B cell (primary cell): Measurements from ENCODE around the gene PLPP4. TPM values are rescaled to one million over a fixed set of nuclear protein-coding genes. Genes with fewer than 3 reads are reported as not detected.

ENCODE experiments used
- ATAC-seq: fragments of 200-7000 bp; cut with Tn5 transposase; one replicate; pipeline ENCODE4 v1.10.0; 2021; ENCODE audit warnings: low read depth, mild to moderate bottlenecking, moderate number of reproducible peaks, moderate library complexity
- CTCF ChIA-PET: fragments of 350-600 bp; sonication (Branson Sonifier 250); formaldehyde crosslinking; loops from one replicate; lab custom pipeline; 2021; ENCODE audit warnings: antibody characterized with exemption, inconsistent platforms; lab: Charles Lee
- POLR2A ChIA-PET: fragments of 350-600 bp; sonication (Branson Sonifier 250); formaldehyde crosslinking; loops from one replicate; lab custom pipeline; 2021; ENCODE audit warnings: antibody characterized with exemption; lab: Charles Lee
- DNase-seq: peaks from one replicate; pipeline ENCODE4 v3.0.0; 2013
- H2AFZ ChIP-seq: 2 replicates; pipeline ENCODE4 v1.6.1; 2012; ENCODE audit warnings: mild to moderate bottlenecking, low read depth, low read length; ENCODE audit not compliant: insufficient read depth, poor library complexity, severe bottlenecking
- H3K27ac ChIP-seq, 2 donors: 1 replicate in 1 of 2; 2 replicates in 1 of 2; pipeline ENCODE4 v1.5.1; 2012 to 2013; ENCODE audit warnings: low read length in 2 of 2, mild to moderate bottlenecking in 2 of 2, moderate library complexity in 1 of 2
- H3K27me3 ChIP-seq, 4 experiments: fragments of 200-600 bp in 1 of 4; sonication (generic) in 1 of 4; replicated peaks in 1 of 4; 1 replicate in 2 of 4; 2 replicates in 2 of 4; pipeline versions ENCODE4 v1.6.1 to v1.7.0; 2013 to 2016; ENCODE audit warnings: low read length in 3 of 4, mild to moderate bottlenecking in 2 of 4, mixed read lengths in 1 of 4, moderate library complexity in 1 of 4; ENCODE audit not compliant: insufficient read depth in 4 of 4, control insufficient read depth in 3 of 4; ENCODE audit errors: control extremely low read depth in 1 of 4
- H3K36me3 ChIP-seq, 2 experiments: replicated peaks in 1 of 2; 1 replicate in 1 of 2; 2 replicates in 1 of 2; pipeline versions ENCODE4 v1.6.1 to v1.7.1; 2013; ENCODE audit warnings: low read length in 1 of 2; ENCODE audit not compliant: insufficient read depth in 2 of 2, control insufficient read depth in 1 of 2; ENCODE audit errors: control extremely low read depth in 1 of 2, extremely low read depth in 1 of 2
- H3K4me1 ChIP-seq, 2 donors: fragments of 200-600 bp in 1 of 2; sonication (generic) in 1 of 2; 1 replicate in 1 of 2; 2 replicates in 1 of 2; pipeline versions ENCODE4 v1.5.1 to v1.6.1; 2013 to 2017; ENCODE audit warnings: low read length in 2 of 2; ENCODE audit not compliant: control insufficient read depth in 2 of 2, insufficient read depth in 2 of 2
- H3K4me2 ChIP-seq: replicated peaks from 2 replicates; pipeline ENCODE3; 2012; ENCODE audit warnings: mild to moderate bottlenecking, low read depth, low read length; ENCODE audit not compliant: poor library complexity, severe bottlenecking
- H3K4me3 ChIP-seq, 5 experiments: fragments of 200-600 bp in 1 of 5; sonication (generic) in 1 of 5; 1 replicate in 3 of 5; 2 replicates in 2 of 5; pipeline versions ENCODE4 v1.5.1 to v1.7.0; 2011 to 2016; ENCODE audit warnings: low read length in 4 of 5, mild to moderate bottlenecking in 4 of 5, low read depth in 2 of 5, control low read depth in 1 of 5, moderate library complexity in 1 of 5; ENCODE audit not compliant: insufficient read depth in 1 of 5; ENCODE audit errors: control extremely low read depth in 1 of 5, extremely low read depth in 1 of 5
- H3K79me2 ChIP-seq: fragments of 200-600 bp; sonication (generic); one replicate; pipeline ENCODE4 v1.6.0; 2016; ENCODE audit warnings: low read length; ENCODE audit not compliant: control insufficient read depth, insufficient read depth
- H3K9ac ChIP-seq: fragments of 200-600 bp; sonication (generic); 2 replicates; pipeline ENCODE4 v1.6.1; 2017; ENCODE audit warnings: mild to moderate bottlenecking, low read length, moderate library complexity
- H3K9me3 ChIP-seq, 3 donors: one replicate each; pipeline versions ENCODE4 v1.6.1 to v1.7.1; 2013; ENCODE audit warnings: low read length in 2 of 3; ENCODE audit not compliant: control insufficient read depth in 2 of 3, insufficient read depth in 1 of 3; ENCODE audit errors: control extremely low read depth in 1 of 3
- H4K20me1 ChIP-seq: 2 replicates; pipeline ENCODE4 v1.6.0; 2012; ENCODE audit warnings: mild to moderate bottlenecking, low read length; ENCODE audit not compliant: insufficient read depth, control insufficient read depth, poor library complexity, severe bottlenecking
- H3K27ac Mint-ChIP-seq: one replicate; pipeline ENCODE4 v1.8.0; 2021; ENCODE audit warnings: mixed read lengths
- H3K27me3 Mint-ChIP-seq: one replicate; pipeline ENCODE4 v1.8.0; 2021; ENCODE audit warnings: mixed read lengths
- H3K4me1 Mint-ChIP-seq: one replicate; pipeline ENCODE4 v1.8.0; 2021; ENCODE audit warnings: mixed read lengths
- H3K4me3 Mint-ChIP-seq: one replicate; pipeline ENCODE4 v1.8.0; 2021; ENCODE audit warnings: mixed read lengths
- H3K9me3 Mint-ChIP-seq: one replicate; pipeline ENCODE4 v1.8.0; 2022; ENCODE audit warnings: mixed read lengths; ENCODE audit not compliant: insufficient read depth
- CTCF ChIP-seq: fragments of 200-600 bp; IDR thresholded peaks from one replicate; pipeline ENCODE4 v1.8.0; 2022; ENCODE audit warnings: antibody characterized with exemption, mild to moderate bottlenecking
- EZH2 ChIP-seq: IDR thresholded peaks from 2 replicates; pipeline ENCODE4 v1.6.1; 2012; ENCODE audit warnings: borderline replicate concordance, low read depth, mild to moderate bottlenecking, moderate library complexity, low read length; ENCODE audit not compliant: insufficient read depth, poor library complexity, severe bottlenecking
- WGBS: methylation state at CpG from one replicate; pipeline ENCODE4 v1.1.5; 2013; ENCODE audit warnings: missing lambda C conversion rate; ENCODE audit not compliant: insufficient coverage; 5-methylcytosine and 5-hydroxymethylcytosine counted together
- intact Hi-C: fragments of 100-400 bp; cut with micrococcal nuclease; formaldehyde crosslinking; loops from one replicate; pipeline ENCODE4 v1.10.0; 2022
- polyA plus RNA-seq: library from polyadenylated mRNA; depleted of rRNA; stranded (reverse); fragments of >200 nt; gene quantifications from 2 replicates; pipeline ENCODE4 v1.2.3, GENCODE V29; 2012
- total RNA-seq, 2 donors: library from RNA; stranded (reverse); fragments of 120-200 nt in 1 of 2; gene quantifications; 1 replicate in 1 of 2; 2 replicates in 1 of 2; pipeline versions ENCODE4 v1.2.3 to v1.2.4, GENCODE V29; 2013 to 2022

Gene PLPP4
- total and polyA plus RNA-seq, 2 donors (not counting 1 experiment from before 2014, with no cell fraction given): not detected

DNA sequence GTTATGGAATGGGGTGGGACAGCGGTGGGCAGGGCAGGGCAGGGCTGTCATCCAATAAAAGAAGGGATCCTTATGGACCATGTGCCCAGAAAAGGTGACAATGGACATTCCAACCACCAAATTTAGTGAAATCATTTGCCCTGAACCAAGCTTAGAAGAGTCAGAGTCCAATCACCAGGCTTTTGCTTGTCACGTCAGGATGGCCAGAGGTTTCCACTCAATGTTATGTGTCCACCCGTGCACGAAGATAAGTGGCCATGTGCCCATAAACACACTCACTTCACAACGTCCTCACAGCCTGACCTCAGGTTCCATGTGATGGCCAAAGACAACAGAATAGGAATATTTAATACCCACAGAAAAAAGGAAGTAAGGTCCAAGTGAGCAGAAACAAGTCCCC lies 36.6 kb upstream of the PLPP4 start:
- Histone ChIP-seq H3K9me3 (no peaks in the 10 kb centered on the region), H3K4me2 (no peak overlapping the region), H2AFZ (no peak overlapping the region), H3K27me3 (peaks cover 0 to 2% (median 0%) of the 10 kb centered on the region in 4 experiments), H4K20me1 (no peaks in the 10 kb centered on the region), H3K36me3 (no peaks in the 10 kb centered on the region), H3K27ac (no peak overlapping the region), H3K9ac (no peak overlapping the region), H3K79me2 (no peaks in the 10 kb centered on the region), H3K4me3 (no peak overlapping the region), H3K4me1 (no peaks in the 10 kb centered on the region)
- peaks cover 14% of the 10 kb centered on the region for H3K27me3 Mint-ChIP-seq
- ATAC-seq (no peak), DNase-seq (no peak)
- ChIA-PET CTCF (no interaction called here), POLR2A (no interaction called here)
- no peak overlapping the region for H3K27ac Mint-ChIP-seq
- no peaks in the 10 kb centered on the region for H3K9me3 Mint-ChIP-seq
- WGBS: 60% methylated on average over 1 of the region's 5 CpGs
- intact Hi-C loops: no loop called here
- H3K4me1 Mint-ChIP-seq: no peaks in the 10 kb centered on the region
- H3K4me3 Mint-ChIP-seq: no peak overlapping the region
- TF ChIP-seq EZH2 (no peak), CTCF (no peak)

GRCh38 chr10:120421250-120421649 lies 35.8 kb upstream of the PLPP4 start:
- Mint-ChIP-seq H3K9me3 (no peaks in the 10 kb centered on the region), H3K4me1 (no peaks in the 10 kb centered on the region), H3K27ac (no peak overlapping the region), H3K27me3 (peaks cover 14% of the 10 kb centered on the region), H3K4me3 (no peak overlapping the region)
- Histone ChIP-seq H2AFZ (no peak overlapping the region), H3K4me3 (no peak overlapping the region), H3K36me3 (no peaks in the 10 kb centered on the region), H3K4me2 (no peak overlapping the region), H3K9ac (no peak overlapping the region), H3K9me3 (no peaks in the 10 kb centered on the region), H3K27ac (no peak overlapping the region), H4K20me1 (no peaks in the 10 kb centered on the region), H3K27me3 (peaks cover 0 to 2% (median 0%) of the 10 kb centered on the region in 4 experiments), H3K4me1 (no peaks in the 10 kb centered on the region), H3K79me2 (no peaks in the 10 kb centered on the region)
- POLR2A ChIA-PET: no interaction called here
- WGBS: no CpG with 5 or more reads among the region's 2 CpGs
- no peak for DNase-seq
- CTCF ChIA-PET: no interaction called here
- no peak for ATAC-seq
- no peak for TF ChIP-seq CTCF
- TF ChIP-seq EZH2: no peak
- intact Hi-C loops: no loop called here
